GM12801 (cell line): ENCODE data around the gene GPR162.

Source experiments
- CTCF ChIP-seq: IDR thresholded peaks from one replicate; pipeline ENCODE4 v1.5.1; 2011; ENCODE audit warnings: control low read depth; ENCODE audit not compliant: insufficient read length; ENCODE audit errors: extremely low read depth

The GPR162 gene

GRCh38 chr12:6775185-6776174 is 46.1 kb upstream of the GPR162 start:
- TF ChIP-seq CTCF: no peak

GRCh38 chr12:6777386-6777785 is 44.2 kb upstream of the GPR162 start:
- no peak for TF ChIP-seq CTCF

GRCh38 chr12:6778217-6778573 is 43.4 kb upstream of the GPR162 start:
- no peak for TF ChIP-seq CTCF

- TF ChIP-seq CTCF: peak; percentile 62
Observed at GRCh38 chr12:6778574-6779550, 42.8 kb upstream of the GPR162 start.

GRCh38 chr12:6779708-6780432 is 41.8 kb upstream of the GPR162 start:
- TF ChIP-seq CTCF: no peak

GRCh38 chr12:6780573-6780972 is 41.0 kb upstream of the GPR162 start:
- TF ChIP-seq CTCF: no peak

GRCh38 chr12:6782119-6782518 is 39.5 kb upstream of the GPR162 start:
- TF ChIP-seq CTCF: no peak
